GM23338 (cell line): ENCODE results near the gene PPFIA1. TPM values are rescaled to one million over a fixed set of nuclear protein-coding genes. Genes with fewer than 3 reads are reported as not detected.

Experiments used
- ATAC-seq: fragments of 200-7000 bp; cut with Tn5 transposase; 3 replicates; pipeline ENCODE4 v1.9.1; 2020
- DNase-seq: peaks from one replicate; pipeline ENCODE4 v3.0.0-alpha.2; 2015; ENCODE audit warnings: low spot score
- H2AFZ ChIP-seq: fragments of 200-600 bp; sonication (generic); 2 replicates; pipeline ENCODE4 v1.8.0; 2016; ENCODE audit warnings: antibody characterized with exemption, mild to moderate bottlenecking, moderate library complexity
- H3F3A ChIP-seq: fragments of 200-600 bp; sonication (generic); replicated peaks from 2 replicates; pipeline ENCODE4 v1.8.0; 2017; ENCODE audit warnings: antibody characterized with exemption, mixed run types, low read depth
- H3K27ac ChIP-seq: fragments of 200-600 bp; sonication (generic); 2 replicates; pipeline ENCODE4 v1.6.1; 2016; ENCODE audit warnings: low read depth
- H3K27me3 ChIP-seq: fragments of 200-600 bp; sonication (generic); 2 replicates; pipeline ENCODE4 v1.8.0; 2016; ENCODE audit warnings: mild to moderate bottlenecking, mixed run types, moderate library complexity; ENCODE audit not compliant: insufficient read depth
- H3K36me3 ChIP-seq: fragments of 200-600 bp; sonication (generic); 2 replicates; pipeline ENCODE4 v1.8.0; 2016; ENCODE audit warnings: mild to moderate bottlenecking; ENCODE audit not compliant: insufficient read depth
- H3K4me1 ChIP-seq: fragments of 200-600 bp; sonication (generic); 2 replicates; pipeline ENCODE4 v1.8.0; 2016; ENCODE audit warnings: mild to moderate bottlenecking, moderate library complexity; ENCODE audit not compliant: insufficient read depth
- H3K4me2 ChIP-seq: fragments of 200-600 bp; sonication (generic); 2 replicates; pipeline ENCODE4 v1.7.1; 2017; ENCODE audit warnings: mixed run types
- H3K4me3 ChIP-seq: fragments of 200-600 bp; sonication (generic); 2 replicates; pipeline ENCODE4 v1.6.1; 2016; ENCODE audit warnings: mixed run types
- H3K79me2 ChIP-seq: fragments of 200-600 bp; sonication (generic); replicated peaks from 2 replicates; pipeline ENCODE4 v1.8.0; 2017; ENCODE audit warnings: mild to moderate bottlenecking; ENCODE audit not compliant: insufficient read depth
- H3K9me2 ChIP-seq: fragments of 200-600 bp; sonication (generic); 2 replicates; pipeline ENCODE4 v1.8.0; 2017; ENCODE audit not compliant: insufficient read depth
- H4K20me1 ChIP-seq: fragments of 200-600 bp; sonication (generic); replicated peaks from 2 replicates; pipeline ENCODE4 v1.8.0; 2017; ENCODE audit warnings: mild to moderate bottlenecking; ENCODE audit not compliant: insufficient read depth
- H3K27ac Mint-ChIP-seq: 2 replicates; pipeline ENCODE4 v1.8.0; 2020; ENCODE audit warnings: inconsistent platforms, mild to moderate bottlenecking, moderate library complexity, mixed read lengths
- H3K27me3 Mint-ChIP-seq: 3 replicates; pipeline ENCODE4 v1.8.0; 2022; ENCODE audit warnings: low read depth, mild to moderate bottlenecking, moderate library complexity, mixed read lengths, inconsistent platforms; ENCODE audit not compliant: insufficient read depth, poor library complexity
- H3K36me3 Mint-ChIP-seq: 3 replicates; pipeline ENCODE4 v1.8.0; 2021; ENCODE audit warnings: low read depth, mild to moderate bottlenecking, inconsistent platforms, moderate library complexity, mixed read lengths
- H3K4me1 Mint-ChIP-seq: 3 replicates; pipeline ENCODE4 v1.8.0; 2020; ENCODE audit warnings: mild to moderate bottlenecking, inconsistent platforms, mixed read lengths
- H3K4me3 Mint-ChIP-seq: 3 replicates; pipeline ENCODE4 v1.8.0; 2021; ENCODE audit warnings: moderate library complexity, mild to moderate bottlenecking, inconsistent platforms, mixed read lengths
- H3K9me3 Mint-ChIP-seq: 3 replicates; pipeline ENCODE4 v1.8.0; 2020; ENCODE audit warnings: moderate library complexity, mild to moderate bottlenecking, inconsistent platforms, mixed read lengths
- CREB1 ChIP-seq: fragments of 250-450 bp; sonication (Bioruptor Pico); IDR thresholded peaks from 2 replicates; pipeline ENCODE4 v1.5.0; 2020; ENCODE audit warnings: low read depth, mild to moderate bottlenecking, moderate library complexity
- CTCF ChIP-seq, 2 experiments: fragments of 200-600 bp in 1 of 2; sonication (generic) in 1 of 2; conservative IDR thresholded peaks; 2 replicates each; pipeline versions ENCODE4 v1.5.1 to v1.6.1; 2016 to 2017; ENCODE audit warnings: antibody characterized with exemption in 2 of 2, low read depth in 2 of 2, mild to moderate bottlenecking in 2 of 2, moderate library complexity in 1 of 2
- ETS1 ChIP-seq: IDR thresholded peaks from 2 replicates; pipeline ENCODE4 v1.6.1; 2016; ENCODE audit warnings: antibody characterized with exemption
- EZH2 ChIP-seq: fragments of 200-600 bp; sonication (generic); IDR thresholded peaks from one replicate; pipeline ENCODE4 v1.8.0; 2017; ENCODE audit warnings: antibody characterized with exemption, mild to moderate bottlenecking, low read depth; ENCODE audit not compliant: unreplicated experiment
- EZH2phosphoT487 ChIP-seq: fragments of 200-600 bp; sonication (generic); IDR thresholded peaks from one replicate; pipeline ENCODE4 v1.8.1; 2018; ENCODE audit warnings: antibody characterized with exemption; ENCODE audit not compliant: unreplicated experiment
- JUNB ChIP-seq: IDR thresholded peaks from one replicate; pipeline ENCODE4 v1.6.1; 2016; ENCODE audit warnings: antibody characterized with exemption; ENCODE audit not compliant: unreplicated experiment
- NANOG ChIP-seq: IDR thresholded peaks from 2 replicates; pipeline ENCODE4 v1.6.1; 2016; ENCODE audit warnings: antibody characterized with exemption, borderline replicate concordance
- POLR2AphosphoS5 ChIP-seq: IDR thresholded peaks from 2 replicates; pipeline ENCODE4 v1.6.1; 2016; ENCODE audit warnings: antibody characterized with exemption, low read depth
- REST ChIP-seq: IDR thresholded peaks from one replicate; pipeline ENCODE4 v1.6.1; 2018; ENCODE audit warnings: antibody characterized with exemption; ENCODE audit not compliant: unreplicated experiment
- STAT1 ChIP-seq: IDR thresholded peaks from one replicate; pipeline ENCODE4 v1.6.1; 2016; ENCODE audit warnings: antibody characterized with exemption; ENCODE audit not compliant: unreplicated experiment
- ZNF114 ChIP-seq: fragments of 250-450 bp; sonication (Bioruptor Pico); IDR thresholded peaks from 2 replicates; pipeline ENCODE4 v1.5.0; 2020; ENCODE audit warnings: mild to moderate bottlenecking, moderate library complexity
- ZNF331 ChIP-seq: fragments of 250-450 bp; sonication (Bioruptor Pico); IDR thresholded peaks from 2 replicates; pipeline ENCODE4 v1.5.0; 2020; ENCODE audit warnings: low read depth, mild to moderate bottlenecking, moderate library complexity
- ZNF462 ChIP-seq: fragments of 250-450 bp; sonication (Bioruptor Pico); IDR thresholded peaks from 2 replicates; pipeline ENCODE4 v1.5.0; 2020; ENCODE audit warnings: mild to moderate bottlenecking, moderate library complexity
- polyA plus RNA-seq: library from polyadenylated mRNA; unstranded; fragments of >200 nt; fragmentation: Nextera tagmentation; extraction: Ambion mirVana; gene quantifications from 2 replicates; pipeline ENCODE4 v1.2.1, GENCODE V29; 2016
- total RNA-seq: library from RNA; depleted of rRNA; stranded (reverse); fragments of >200 nt; shearing (Covaris generic); gene quantifications from 2 replicates; pipeline ENCODE4 v1.2.3, GENCODE V29; 2014

PPFIA1 gene
- total and polyA plus RNA-seq, 2 experiments from 2014 or later, result 41.7 to 62.0 TPM

- Histone ChIP-seq H3K4me2 (no peak overlapping the region), H3K36me3 (peaks cover 60% of the 10 kb centered on the region), H3K4me1 (0 out of 2 replicates have a peak, but pooled peaks cover 3% of the 10 kb centered on the region), H4K20me1 (peaks cover 16% of the 10 kb centered on the region), H3K27me3 (no peaks in the 10 kb centered on the region), H3K9me2 (no peaks in the 10 kb centered on the region), H3K4me3 (no peak overlapping the region), H3K79me2 (peaks cover 8% of the 10 kb centered on the region; the same call in 1 of the 2 replicates), H2AFZ (no peak overlapping the region), H3F3A (no peaks in the 10 kb centered on the region), H3K27ac (no peak overlapping the region)
- TF ChIP-seq NANOG (no peak), JUNB (no peak), ZNF331 (CRISPR knock-in tag) (no peak), CREB1 (CRISPR knock-in tag) (no peak), POLR2AphosphoS5 (no peak), ETS1 (no peak), ZNF462 (CRISPR knock-in tag) (no peak), CTCF (conservative IDR thresholded peaks at IDR 0.05; ENCODE audit: low read depth in 2 of 2) (no peak), EZH2phosphoT487 (no peak), ZNF114 (no peak), REST (no peak), STAT1 (no peak), EZH2 (no peak)
- Mint-ChIP-seq H3K9me3 (no peaks in the 10 kb centered on the region; the same call in 2 of the 3 replicates), H3K4me3 (no peak overlapping the region), H3K4me1 (peaks cover 3% of the 10 kb centered on the region; the same call in 2 of the 3 replicates), H3K27me3 (peaks cover 3% of the 10 kb centered on the region), H3K27ac (no peak overlapping the region), H3K36me3 (peaks cover 68% of the 10 kb centered on the region)
- ATAC-seq (no peak), DNase-seq (no peak)
Observed at GRCh38 chr11:70326365-70326811, 55.9 kb downstream of the PPFIA1 start.
